K562 treated with DMSO at 1 percent for 48 hours (cell line): ENCODE results near the gene PHF10. TPM values are rescaled to one million over a fixed set of nuclear protein-coding genes. Genes with fewer than 3 reads are reported as not detected.

Source experiments
- total RNA-seq: library from RNA; unstranded; fragments of 300-600 nt; gene quantifications from 2 replicates; pipeline ENCODE4 v1.2.3, GENCODE V29; 2022; ENCODE audit warnings: low replicate concordance; ENCODE audit errors: extremely low read depth

Gene PHF10
- not detected in 2 replicates for total RNA-seq

GRCh38 chr6:169724494-169725124, at the start of gene PHF10:
Gene PHF10 (minus strand): TSS chr6:169724500. CDS start chr6:169723931, 569 bp downstream.

DNA sequence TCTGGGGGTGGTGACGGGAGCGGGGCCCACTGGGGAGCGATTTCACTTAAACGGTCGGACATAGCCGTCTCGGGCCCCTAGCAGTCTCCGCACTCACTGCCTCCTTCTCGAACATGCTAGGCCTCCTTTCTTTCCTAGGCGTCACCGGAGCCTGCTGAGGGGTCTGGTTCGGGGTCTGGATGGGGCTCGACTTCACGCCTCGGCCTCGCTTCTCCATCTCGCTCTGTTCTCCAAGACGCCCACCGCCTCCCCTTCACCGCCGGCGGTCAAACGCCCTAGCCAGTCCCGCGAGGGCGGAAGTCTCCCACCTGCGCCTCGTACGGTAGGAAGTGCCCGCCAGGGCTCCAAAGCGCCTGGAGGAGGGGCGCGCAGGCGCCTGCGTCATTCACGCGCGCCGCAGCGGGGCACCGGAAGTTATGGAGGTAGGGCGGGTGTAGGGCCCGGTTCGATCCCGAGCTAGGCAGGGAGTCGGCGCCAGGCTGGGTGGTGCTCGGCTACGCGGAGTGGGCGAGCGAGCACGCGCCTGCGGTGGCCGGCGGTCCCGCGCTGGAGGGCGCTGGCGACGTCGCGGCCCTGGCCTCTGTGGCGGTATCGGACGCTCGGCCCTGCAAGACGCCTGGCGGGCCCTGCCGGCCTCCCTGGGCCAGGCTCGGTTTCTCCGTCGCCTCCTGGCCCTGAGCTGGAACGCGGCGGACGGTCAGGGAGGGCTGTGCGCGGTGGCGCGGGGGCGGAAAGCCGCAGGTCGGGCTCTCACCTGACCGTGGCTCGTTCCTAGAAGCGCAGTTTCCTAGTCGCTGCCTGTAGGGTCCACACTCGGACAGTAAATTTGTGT, 27.2 kb upstream of the PHF10 start, which contains the start of the genes DYNLT2 and ERMARD:
Gene DYNLT2 (minus strand): TSS at position 331 of the 832 bp plus-strand sequence. CDS start 114 bp downstream, at position 217.
Gene ERMARD (plus strand): TSS at position 381 of the 832 bp plus-strand sequence. CDS start 36 bp downstream, at position 417.

GRCh38 chr6:169701954-169702839, 22.1 kb downstream of the PHF10 start, which contains the start of the genes C6orf120 and WDR27:
Gene C6orf120 (plus strand): TSS chr6:169702126. CDS start chr6:169702460, 334 bp downstream.
Gene WDR27 (minus strand): TSS chr6:169702029. CDS start chr6:169689005, 13,024 bp downstream.

Other genes starting within 250 kb of the PHF10 start
- gene WDR27, start 22.5 kb downstream of the PHF10 start, total RNA-seq, result not detected in 2 replicates
- gene C6orf120, start 22.4 kb downstream of the PHF10 start, total RNA-seq, result not detected in 2 replicates
- gene DYNLT2, start 27.1 kb upstream of the PHF10 start, total RNA-seq, result not detected in 2 replicates
- not detected in 2 replicates for gene ERMARD, start 27.1 kb upstream of the PHF10 start, total RNA-seq